Large intestine (tissue), 3 donors: Measurements from ENCODE around the gene FCN1. TPM values are rescaled to one million over a fixed set of nuclear protein-coding genes. Genes with fewer than 3 reads are reported as not detected.

Experiments used
- DNase-seq, 2 donors: peaks; one replicate each; pipeline versions ENCODE4 v3.0.0 to v3.0.0-alpha.2; 2013
- H3K27ac ChIP-seq: one replicate; pipeline ENCODE4 v1.5.1; 2013; ENCODE audit warnings: low read length
- H3K27me3 ChIP-seq: 2 replicates; pipeline ENCODE4 v1.6.1; 2013; ENCODE audit warnings: low read length; ENCODE audit not compliant: control insufficient read depth, insufficient read depth
- H3K36me3 ChIP-seq: 2 replicates; pipeline ENCODE4 v1.6.1; 2013; ENCODE audit warnings: low read length; ENCODE audit not compliant: control insufficient read depth, insufficient read depth
- H3K4me1 ChIP-seq: one replicate; pipeline ENCODE4 v1.6.1; 2013; ENCODE audit warnings: low read length; ENCODE audit not compliant: control insufficient read depth, insufficient read depth
- H3K4me3 ChIP-seq: one replicate; pipeline ENCODE4 v1.5.1; 2013; ENCODE audit warnings: low read length
- H3K9me3 ChIP-seq: one replicate; pipeline ENCODE4 v1.6.1; 2013; ENCODE audit warnings: mild to moderate bottlenecking, low read depth, low read length, moderate library complexity; ENCODE audit not compliant: control insufficient read depth
- WGBS: methylation state at CpG from one replicate; pipeline ENCODE4 v1.1.5; 2013; ENCODE audit warnings: low lambda C conversion rate; ENCODE audit not compliant: insufficient coverage; 5-methylcytosine and 5-hydroxymethylcytosine counted together
- polyA plus RNA-seq: library from polyadenylated mRNA; unstranded; fragments of 120-200 nt; gene quantifications from one replicate; pipeline ENCODE4 v1.2.1, GENCODE V29; 2013

FCN1 gene
- polyA plus RNA-seq, 1 donor = 0.55 TPM

GRCh38 chr9:134870301-134870694, 47.4 kb downstream of the FCN1 start:
- Histone ChIP-seq H3K27me3 (no peaks in the 10 kb centered on the region), H3K4me1 (no peaks in the 10 kb centered on the region), H3K27ac (no peak overlapping the region), H3K4me3 (no peak overlapping the region), H3K36me3 (no peaks in the 10 kb centered on the region), H3K9me3 (no peaks in the 10 kb centered on the region)
- DNase-seq = no peak
- WGBS = no CpG with 5 or more reads among the region's 11 CpGs

GRCh38 chr9:134869554-134870300, 48.0 kb downstream of the FCN1 start:
- Histone ChIP-seq H3K4me3 (no peak overlapping the region), H3K36me3 (no peaks in the 10 kb centered on the region), H3K4me1 (no peaks in the 10 kb centered on the region), H3K9me3 (no peaks in the 10 kb centered on the region), H3K27ac (no peak overlapping the region), H3K27me3 (no peaks in the 10 kb centered on the region)
- no peak for DNase-seq
- WGBS = no CpG with 5 or more reads among the region's 17 CpGs

- H3K9me3 ChIP-seq = no peaks in the 10 kb centered on the region
- no peaks in the 10 kb centered on the region for H3K4me1 ChIP-seq
- no peaks in the 10 kb centered on the region for H3K27me3 ChIP-seq
- H3K27ac ChIP-seq = no peak overlapping the region
- no peak overlapping the region for H3K4me3 ChIP-seq
- no peaks in the 10 kb centered on the region for H3K36me3 ChIP-seq
- DNase-seq = no peak
- no CpG with 5 or more reads among the region's 25 CpGs for WGBS
These were observed 48.8 kb downstream of the FCN1 start for GRCh38 chr9:134868751-134869553.

- Histone ChIP-seq H3K4me1 (no peaks in the 10 kb centered on the region), H3K4me3 (no peak overlapping the region), H3K27ac (no peak overlapping the region), H3K27me3 (no peaks in the 10 kb centered on the region), H3K36me3 (no peaks in the 10 kb centered on the region), H3K9me3 (no peaks in the 10 kb centered on the region)
- no CpG with 5 or more reads among the region's 22 CpGs for WGBS
- DNase-seq = no peak
These were observed 49.6 kb downstream of the FCN1 start for GRCh38 chr9:134867917-134868750.

GRCh38 chr9:134864821-134865190, 52.9 kb downstream of the FCN1 start:
- Histone ChIP-seq H3K27me3 (no peaks in the 10 kb centered on the region), H3K9me3 (no peaks in the 10 kb centered on the region), H3K36me3 (no peaks in the 10 kb centered on the region), H3K4me3 (no peak overlapping the region), H3K4me1 (no peaks in the 10 kb centered on the region), H3K27ac (no peak overlapping the region)
- WGBS = no CpG with 5 or more reads among the region's 13 CpGs
- no peak for DNase-seq

GRCh38 chr9:134863941-134864820, 53.5 kb downstream of the FCN1 start:
- Histone ChIP-seq H3K36me3 (no peaks in the 10 kb centered on the region), H3K9me3 (no peaks in the 10 kb centered on the region), H3K4me3 (no peak overlapping the region), H3K4me1 (no peaks in the 10 kb centered on the region), H3K27me3 (no peaks in the 10 kb centered on the region), H3K27ac (no peak overlapping the region)
- DNase-seq = no peak
- WGBS = no CpG with 5 or more reads among the region's 28 CpGs

- Histone ChIP-seq H3K27me3 (no peaks in the 10 kb centered on the region), H3K9me3 (no peaks in the 10 kb centered on the region), H3K27ac (no peak overlapping the region), H3K4me3 (no peak overlapping the region), H3K36me3 (no peaks in the 10 kb centered on the region), H3K4me1 (no peaks in the 10 kb centered on the region)
- no peak for DNase-seq
- WGBS = no CpG with 5 or more reads among the region's 16 CpGs
These were observed 54.3 kb downstream of the FCN1 start for GRCh38 chr9:134863306-134863902.

- DNase-seq = no peak
- Histone ChIP-seq H3K4me1 (no peaks in the 10 kb centered on the region), H3K27ac (no peak overlapping the region), H3K27me3 (no peaks in the 10 kb centered on the region), H3K4me3 (no peak overlapping the region), H3K36me3 (no peaks in the 10 kb centered on the region), H3K9me3 (no peaks in the 10 kb centered on the region)
- 50% methylated on average over 1 of the region's 17 CpGs for WGBS
These were observed 55.9 kb downstream of the FCN1 start for GRCh38 chr9:134861595-134862334.

- Histone ChIP-seq H3K36me3 (no peaks in the 10 kb centered on the region), H3K4me1 (no peaks in the 10 kb centered on the region), H3K9me3 (no peaks in the 10 kb centered on the region), H3K27ac (no peak overlapping the region), H3K4me3 (no peak overlapping the region), H3K27me3 (no peaks in the 10 kb centered on the region)
- DNase-seq = no peak
- 100% methylated on average over 3 of the region's 13 CpGs for WGBS
These were observed 57.2 kb downstream of the FCN1 start for GRCh38 chr9:134860510-134860909.
